HG02973 (cell line): Measurements from ENCODE around the gene ROPN1.
A peak's percentile ranks its signal among the peaks of the same experiment; 100 is the strongest.
"Not testable (repeated sequence)": the region's sequence is repeated elsewhere in the genome, so short reads cannot be mapped to it uniquely, and the experiment has no call there.

ENCODE experiments used
- ATAC-seq: cut with Tn5 transposase; IDR thresholded peaks from one replicate; pipeline ENCODE4 v1.9.1; 2021; ENCODE audit warnings: moderate library complexity; ENCODE audit not compliant: unreplicated experiment

Gene ROPN1

DNA sequence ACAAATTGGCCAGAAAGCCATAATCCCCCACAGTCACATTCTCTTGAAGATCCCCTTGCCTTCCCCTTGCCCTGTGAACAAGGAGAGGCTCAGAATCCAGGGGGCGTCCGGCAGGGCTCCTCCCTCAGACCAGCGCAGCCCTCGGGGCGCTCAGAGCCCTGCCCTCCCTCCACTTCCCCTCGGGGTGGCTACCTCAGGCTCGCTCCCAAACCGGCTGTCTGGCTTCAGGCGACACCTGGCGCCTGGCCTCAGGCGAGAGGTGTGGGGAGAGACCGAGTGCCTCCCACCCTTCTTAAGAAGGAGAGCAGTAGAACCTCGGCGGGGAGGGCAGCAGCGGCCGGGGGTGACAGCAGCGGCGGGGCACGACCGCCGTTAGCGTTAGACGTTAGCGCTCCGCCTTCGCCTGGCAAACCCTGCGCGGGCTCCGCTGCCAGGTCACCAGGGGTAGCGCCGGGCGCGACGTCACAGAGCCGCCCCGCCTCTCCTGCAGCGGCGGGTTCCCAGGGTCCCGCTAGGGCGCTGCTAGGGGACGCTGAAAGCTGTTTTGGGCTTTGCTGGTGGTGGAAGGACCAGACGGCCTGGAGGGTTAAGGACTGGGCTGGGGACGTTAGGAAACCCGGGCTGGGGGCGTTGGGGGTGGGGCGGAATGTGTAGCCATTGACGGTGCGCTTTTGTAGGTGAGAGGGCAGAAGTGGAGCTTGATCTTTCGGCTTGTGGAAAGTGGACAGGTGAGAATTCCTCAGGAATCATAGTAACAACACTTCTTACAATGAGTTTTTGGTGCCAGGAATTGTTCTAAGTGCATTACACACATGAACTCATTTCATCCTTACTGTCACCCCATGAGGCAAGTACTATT, at the start of gene ROPN1:
ROPN1 (minus strand) TSS at position 395 of the 859 bp plus-strand sequence. CDS start 11,643 bp downstream, outside the sequence.
- not testable (repeated sequence) for ATAC-seq

DNA sequence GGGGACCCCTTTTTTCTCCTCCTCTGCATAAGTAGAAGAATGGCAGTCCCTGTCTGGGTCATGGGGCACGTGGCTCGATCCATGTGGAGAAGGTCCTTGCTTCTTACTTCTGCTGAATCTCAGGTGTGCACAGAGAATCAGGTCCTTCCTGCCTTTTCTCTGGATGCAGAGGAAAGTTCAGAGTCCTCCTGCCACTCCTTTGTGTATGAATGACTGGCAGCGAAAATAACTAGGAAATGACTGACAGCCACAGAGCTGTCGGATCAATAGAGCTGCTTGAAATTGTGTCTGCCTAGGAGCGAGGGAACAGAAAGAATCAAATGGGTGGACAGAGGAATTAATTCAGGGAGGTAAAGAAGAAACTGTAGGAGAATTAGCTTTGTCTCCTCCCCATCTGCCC, 49.6 kb upstream of the ROPN1 start:
- ATAC-seq = no peak

DNA sequence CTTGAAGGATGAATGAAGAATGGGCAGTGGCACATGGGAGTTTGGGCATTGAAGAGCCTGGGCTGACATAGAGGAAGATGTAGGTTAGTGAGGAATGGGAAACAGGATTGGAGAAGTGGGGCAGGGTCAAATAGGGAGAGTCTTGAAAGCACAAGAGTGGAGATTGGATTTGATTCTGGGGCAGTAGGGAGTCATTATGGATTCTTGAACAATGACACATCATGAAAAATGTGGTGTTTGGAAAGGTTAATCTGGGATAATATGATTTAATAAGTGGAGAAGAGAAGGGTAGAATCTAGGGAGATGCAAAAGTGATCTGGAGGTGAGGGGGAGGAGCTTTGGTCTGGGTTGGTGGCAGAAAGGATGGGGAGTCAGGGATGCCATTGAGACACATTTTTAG, 45.4 kb upstream of the ROPN1 start:
- ATAC-seq = no peak

DNA sequence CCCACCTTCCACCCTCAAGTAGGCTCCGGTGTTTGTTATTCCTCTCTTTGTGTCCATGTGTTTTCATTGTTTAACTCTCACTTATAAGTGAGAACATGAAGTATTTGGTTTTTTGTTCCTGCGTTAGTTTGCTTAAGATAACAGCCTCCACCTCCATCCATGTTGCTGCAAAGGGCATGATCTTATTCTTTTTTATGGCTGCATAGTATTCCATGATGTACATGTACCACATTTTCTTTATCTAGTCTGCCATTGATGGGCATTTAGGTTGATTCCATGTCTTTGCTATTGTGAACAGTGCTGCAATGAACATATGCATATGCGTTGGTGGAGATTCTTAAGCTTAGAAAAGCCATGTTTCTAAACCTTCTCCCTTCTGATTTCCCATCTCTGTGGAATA, 44.3 kb upstream of the ROPN1 start:
- not testable (repeated sequence) for ATAC-seq

DNA sequence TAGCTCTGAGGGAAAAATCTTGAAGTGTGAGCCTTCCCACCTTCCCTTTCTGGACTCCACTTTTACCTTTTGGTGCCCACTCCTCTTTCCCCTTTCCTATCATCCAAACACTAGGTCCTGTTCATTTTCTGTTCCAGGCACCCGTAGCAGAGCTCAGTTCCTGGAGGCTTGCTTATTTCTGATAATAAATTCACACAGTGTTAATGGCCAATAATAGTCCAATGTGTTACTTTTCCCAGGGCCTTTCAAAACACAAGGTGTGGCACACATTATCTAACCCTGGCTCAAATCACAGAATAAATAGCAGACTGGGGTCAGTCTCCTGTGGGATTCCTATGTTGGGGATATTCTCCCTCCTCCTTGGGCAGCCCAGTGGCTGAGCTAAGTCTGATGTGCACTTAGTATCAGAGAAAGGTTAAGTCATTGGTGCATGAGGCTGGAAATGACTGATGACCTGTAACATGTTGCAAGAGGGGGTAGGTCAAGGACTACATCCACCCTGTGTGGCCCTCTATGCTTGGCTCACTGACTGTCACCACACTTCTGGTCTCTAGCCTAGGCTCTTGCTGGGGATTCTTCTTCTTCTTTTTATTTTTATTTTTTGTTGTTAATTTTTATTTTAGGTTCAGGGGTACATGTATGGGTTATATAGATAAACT, 43.7 kb upstream of the ROPN1 start:
- ATAC-seq = no peak

DNA sequence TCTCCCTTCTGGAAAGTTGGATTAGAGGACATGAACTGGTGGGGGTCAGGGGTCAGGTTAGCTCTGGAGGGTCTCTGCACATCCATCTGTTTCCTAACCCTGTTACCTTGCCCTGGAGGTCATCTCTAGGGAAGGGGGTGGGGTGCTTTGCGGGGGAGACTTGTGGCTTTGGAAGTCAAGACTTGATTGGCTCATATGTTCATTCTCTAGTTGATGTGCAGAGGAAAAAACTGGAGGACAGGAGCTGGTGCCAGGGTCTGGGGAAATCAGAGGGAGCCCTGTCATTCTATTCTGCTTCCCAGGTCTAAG, 42.9 kb upstream of the ROPN1 start:
- ATAC-seq = no peak

DNA sequence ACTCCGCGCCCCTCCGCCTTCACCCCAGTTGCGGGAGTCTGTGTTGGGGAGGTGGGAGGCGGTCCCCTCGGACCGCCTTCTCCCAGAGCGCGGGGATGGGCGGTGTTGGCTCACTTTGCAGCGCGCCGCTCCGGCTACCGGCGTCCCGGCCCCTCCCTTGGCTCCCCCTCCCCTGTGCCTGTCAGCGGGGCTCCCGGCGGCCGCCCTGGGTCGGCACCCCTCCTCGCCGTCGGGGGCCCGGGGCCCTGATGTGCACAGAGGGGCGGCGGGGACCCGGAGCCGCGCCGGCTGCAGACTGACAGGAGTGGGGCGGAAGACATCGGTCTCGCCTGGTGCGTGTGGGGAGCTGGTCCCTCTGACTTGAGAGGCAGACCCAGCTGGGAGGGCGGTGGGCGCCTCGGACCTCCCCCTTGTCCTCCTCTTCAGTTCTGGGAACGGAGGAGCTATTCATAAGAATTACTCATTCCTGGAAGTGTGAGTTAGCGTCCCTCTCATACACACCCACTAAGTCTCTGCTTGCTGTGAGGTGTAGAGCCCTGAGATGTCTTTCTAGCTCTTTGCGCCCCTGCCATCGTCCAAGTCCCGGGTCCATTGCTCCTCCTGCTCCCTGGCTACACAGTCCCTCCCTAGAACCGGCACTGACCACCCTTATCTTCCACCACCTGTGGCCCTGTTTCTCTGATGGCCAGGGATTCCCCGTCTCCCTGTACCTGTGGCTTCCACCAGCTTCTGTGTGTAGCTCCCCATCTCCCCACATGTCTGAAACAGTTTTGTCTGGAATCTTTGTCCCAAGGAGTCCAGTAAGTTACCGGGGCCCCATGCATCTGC, 42.3 kb upstream of the ROPN1 start:
- ATAC-seq = no peak

DNA sequence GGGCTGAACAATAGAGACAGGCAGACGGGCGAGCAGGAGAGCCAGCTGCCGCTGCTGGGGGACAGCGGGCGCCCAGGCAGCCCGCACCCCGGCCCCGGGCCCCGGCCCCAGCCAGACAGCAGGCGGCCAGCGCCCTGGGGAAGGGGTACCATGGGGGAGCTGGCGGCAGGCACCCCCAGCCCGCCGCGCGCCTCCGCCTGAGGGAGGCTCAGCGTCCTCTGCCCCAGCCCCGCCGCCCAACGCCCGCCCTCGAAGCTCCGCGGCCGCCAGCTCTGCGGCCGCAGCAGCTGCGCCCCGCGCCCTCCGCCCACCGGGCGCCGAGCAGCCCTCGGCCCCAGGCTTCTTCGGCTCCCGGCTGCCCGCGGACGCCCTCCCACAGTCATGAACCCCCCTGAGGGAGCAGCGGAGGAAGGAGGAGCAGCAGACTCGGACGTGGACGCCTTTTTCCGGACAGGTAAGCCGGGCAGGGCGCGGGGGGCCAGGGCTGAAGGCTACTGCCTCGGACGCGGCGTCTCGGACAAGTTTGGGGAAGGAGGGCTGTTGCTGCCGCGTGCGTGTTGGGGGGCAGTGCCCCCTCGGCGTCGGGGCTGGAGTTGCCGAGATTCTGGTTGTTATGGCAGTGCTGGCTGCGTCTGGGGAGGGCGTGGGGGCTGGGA, 41.6 kb upstream of the ROPN1 start, which contains the start of gene KALRN:
KALRN (plus strand) TSS at position 10 of the 656 bp plus-strand sequence.
- peak; percentile 19 for ATAC-seq

DNA sequence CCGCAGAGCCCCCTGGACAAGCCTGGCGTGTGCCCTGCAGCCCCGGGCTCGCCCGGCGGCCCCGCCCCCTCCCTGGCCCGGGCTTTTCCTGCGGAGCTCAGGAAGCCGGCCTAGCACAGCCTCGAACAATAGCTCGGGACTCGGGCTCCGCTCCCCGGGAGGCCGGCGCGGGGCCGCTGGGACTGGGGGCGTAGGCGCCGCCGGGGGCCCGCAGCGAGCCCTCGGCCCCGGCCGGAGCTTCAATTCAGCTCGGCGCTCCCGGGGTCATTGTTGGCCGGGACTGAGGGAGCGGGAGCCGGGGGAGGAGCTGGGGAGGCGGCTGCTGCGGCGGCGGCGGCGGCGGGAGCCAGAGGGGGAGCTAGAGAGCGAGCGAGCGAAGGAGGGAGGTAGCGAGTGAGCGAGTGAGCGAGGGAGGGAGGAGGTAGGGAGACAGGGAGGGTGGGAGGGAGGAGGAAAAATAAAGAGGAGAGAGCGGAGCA, 41.0 kb upstream of the ROPN1 start:
- peak; percentile 81 for ATAC-seq

DNA sequence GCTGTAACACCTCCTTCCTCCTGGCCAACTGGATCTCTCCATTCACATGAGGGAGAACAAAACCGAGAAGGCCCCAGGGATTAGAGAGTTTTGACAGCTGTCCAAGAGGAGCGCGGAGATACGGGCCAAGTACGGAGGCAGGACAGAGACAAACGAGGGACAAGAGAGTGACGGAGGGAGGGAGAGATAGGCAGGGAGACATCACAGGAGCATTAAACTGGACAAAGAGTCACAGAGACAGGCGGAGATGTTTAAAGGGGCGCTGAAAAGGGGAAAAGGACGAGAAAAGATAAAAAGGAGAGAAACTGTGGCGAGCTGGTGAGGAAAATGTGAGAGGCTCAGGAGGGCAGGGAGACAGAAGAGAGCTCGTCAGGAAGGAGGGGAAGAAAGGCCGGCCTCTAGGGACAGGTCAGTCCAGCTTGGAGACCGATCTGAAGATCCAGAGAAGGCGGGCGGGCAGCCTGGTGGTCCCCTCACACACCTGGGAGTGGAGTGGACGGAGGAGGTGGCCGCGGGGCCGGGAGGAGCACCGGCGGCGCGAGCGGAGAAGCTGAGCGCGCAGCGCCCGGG, 40.5 kb upstream of the ROPN1 start:
- no peak for ATAC-seq

DNA sequence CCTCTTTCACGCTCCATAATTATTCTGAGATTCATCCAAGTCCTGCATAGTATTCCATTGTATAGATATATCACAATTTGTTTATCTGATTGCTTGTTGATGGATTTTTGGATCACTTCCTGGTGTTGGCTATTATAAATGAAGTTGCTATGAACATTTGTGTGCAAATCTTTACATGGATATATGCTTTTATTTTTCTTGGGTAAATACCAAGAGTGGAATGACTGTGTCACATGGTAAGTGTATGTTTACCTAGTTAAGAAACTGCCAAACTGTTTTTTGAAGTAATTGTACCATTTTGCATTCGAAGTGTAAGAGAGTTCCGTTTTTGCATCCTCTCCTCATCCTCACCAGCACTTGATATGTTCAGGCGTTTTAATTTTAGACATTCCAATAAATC, 34.6 kb upstream of the ROPN1 start:
- ATAC-seq = no peak

DNA sequence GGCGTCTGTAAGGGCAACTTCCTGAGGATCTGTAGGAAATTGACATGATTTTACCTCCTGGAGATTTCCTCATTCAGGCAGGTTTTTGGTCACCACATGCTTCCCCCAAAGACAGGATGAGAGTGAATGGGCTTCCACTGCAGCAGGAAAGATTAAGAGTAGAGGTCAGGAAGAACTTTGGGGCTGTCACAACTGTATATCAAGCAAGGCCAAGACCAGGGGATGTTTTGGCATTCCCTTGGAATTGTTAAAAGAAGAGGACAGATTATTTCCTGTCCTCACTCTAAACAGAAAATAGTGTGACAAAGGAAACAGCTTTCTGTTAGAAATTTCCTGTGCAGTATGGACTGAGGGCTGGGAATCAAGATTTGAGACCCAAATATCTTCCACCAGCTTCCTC, 31.6 kb upstream of the ROPN1 start:
- ATAC-seq = not testable (repeated sequence)

DNA sequence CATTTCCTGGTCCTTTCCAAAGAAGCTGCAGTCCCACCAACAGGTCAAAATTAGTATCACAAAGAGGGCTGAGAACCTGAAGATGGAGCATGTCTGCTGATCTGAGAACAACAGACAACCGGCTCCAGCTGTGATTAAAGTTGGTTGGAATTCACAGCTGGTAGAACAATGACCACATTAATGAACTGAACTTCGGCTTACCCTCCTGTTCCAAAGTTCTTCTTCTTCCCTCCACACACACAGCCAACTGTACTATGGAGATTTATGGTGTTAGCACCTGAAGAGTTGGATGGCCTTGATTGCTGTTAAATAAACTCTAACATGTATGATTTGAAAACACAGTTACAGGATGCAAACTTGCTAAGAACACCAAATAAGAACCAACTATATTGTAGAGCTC, 27.4 kb upstream of the ROPN1 start:
- no peak for ATAC-seq

DNA sequence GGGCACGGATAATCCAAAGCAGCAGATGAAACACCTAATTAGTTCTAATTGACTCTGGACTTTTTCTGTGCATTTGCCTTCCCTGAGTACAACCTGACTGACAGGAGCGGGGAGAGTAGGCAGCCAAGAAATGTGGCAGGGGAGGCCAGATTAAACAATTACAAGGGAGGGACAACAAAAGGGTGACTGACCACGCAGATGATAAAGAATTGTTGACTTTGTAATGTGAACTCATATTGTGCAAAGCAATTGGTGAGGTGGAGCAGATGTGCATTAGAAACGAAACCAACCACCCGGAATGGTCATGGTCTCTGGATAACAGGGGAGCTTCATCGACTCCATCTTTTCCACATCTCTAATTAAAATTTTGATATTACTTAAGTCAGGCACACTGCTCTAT, 25.6 kb upstream of the ROPN1 start:
- not testable (repeated sequence) for ATAC-seq

DNA sequence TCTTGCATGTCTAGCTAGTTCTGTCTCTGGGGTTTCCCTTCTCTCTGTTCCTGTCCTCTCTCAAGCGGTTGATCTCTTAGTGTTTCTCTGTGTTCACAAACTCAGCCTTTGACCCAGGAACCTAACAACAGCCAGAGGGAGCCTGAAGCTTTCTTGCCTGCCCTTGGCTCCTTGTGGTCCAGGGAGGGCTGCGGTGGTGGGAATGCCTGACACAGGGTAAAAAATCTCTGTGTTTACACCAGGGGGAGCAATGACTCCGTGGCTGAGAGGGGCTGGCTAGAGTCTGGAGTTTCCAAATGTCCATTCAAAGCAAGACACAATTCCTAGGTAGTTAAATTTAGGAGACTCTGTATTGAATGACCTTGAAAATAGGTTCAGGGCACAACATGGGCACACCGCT, 24.6 kb upstream of the ROPN1 start:
- not testable (repeated sequence) for ATAC-seq

DNA sequence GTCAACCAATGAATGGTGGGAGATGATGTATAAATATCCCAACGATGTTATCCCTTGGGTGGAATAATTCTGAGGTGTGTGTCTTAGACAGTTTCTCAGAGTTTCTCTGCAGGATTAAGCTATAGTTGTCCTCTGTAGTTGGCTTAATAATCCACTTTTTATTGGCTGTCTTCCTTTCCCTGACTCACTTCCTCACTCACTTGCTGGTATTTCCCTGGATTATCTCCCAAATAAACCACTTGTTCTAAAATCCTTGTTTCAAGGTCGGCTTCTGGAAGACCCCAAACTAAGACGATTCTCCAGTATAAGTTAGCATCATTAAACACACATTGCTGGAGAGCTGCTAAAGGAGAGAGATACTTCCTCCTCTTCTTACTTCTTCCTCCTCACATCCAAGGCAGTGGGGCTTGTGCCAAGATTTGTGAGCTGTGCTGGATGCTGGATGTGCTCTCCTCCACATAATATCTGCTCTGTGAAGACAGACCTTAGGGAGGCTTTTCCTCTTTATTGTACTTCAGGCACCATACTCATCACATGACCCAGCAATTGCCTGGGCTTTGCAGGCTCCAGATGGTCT, 22.5 kb upstream of the ROPN1 start:
- ATAC-seq = no peak

DNA sequence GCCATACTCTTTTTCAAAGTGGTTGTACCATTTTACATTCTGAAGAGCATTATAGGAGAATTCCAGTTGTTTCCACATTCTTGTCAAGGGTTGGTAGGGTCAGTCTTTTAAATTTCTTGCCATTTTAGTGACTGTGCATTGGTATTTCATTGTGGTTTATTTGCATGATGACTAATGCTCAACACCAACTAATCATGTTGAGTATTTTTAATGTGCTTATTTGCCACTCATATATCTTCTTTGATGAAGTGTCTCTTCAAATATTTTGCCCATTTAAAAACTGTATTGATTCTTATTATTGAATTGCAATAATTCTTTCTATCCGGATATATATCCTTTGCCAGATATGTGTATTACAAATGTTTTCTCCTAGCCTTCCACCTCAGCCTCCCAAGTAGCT, 16.4 kb upstream of the ROPN1 start:
- not testable (repeated sequence) for ATAC-seq

DNA sequence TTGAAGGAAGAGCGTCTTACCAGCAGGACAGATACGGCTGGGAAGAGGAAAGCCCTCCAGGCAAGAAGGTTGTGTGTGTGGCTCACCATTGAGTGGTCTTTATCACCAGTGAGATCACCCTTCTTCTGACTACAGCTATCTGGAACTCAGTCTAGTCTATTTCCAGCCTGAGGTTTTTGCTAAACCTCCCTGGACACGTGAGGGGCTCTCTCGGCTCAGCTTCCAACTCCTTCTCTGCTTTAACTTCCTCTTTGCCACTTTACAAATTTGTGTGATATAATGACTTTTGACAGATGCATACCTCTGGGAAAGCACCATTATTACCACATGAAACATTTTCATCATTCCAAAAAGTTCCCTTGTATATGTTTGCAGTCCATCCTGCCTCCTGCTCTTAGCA, 15.3 kb upstream of the ROPN1 start:
- ATAC-seq = no peak

DNA sequence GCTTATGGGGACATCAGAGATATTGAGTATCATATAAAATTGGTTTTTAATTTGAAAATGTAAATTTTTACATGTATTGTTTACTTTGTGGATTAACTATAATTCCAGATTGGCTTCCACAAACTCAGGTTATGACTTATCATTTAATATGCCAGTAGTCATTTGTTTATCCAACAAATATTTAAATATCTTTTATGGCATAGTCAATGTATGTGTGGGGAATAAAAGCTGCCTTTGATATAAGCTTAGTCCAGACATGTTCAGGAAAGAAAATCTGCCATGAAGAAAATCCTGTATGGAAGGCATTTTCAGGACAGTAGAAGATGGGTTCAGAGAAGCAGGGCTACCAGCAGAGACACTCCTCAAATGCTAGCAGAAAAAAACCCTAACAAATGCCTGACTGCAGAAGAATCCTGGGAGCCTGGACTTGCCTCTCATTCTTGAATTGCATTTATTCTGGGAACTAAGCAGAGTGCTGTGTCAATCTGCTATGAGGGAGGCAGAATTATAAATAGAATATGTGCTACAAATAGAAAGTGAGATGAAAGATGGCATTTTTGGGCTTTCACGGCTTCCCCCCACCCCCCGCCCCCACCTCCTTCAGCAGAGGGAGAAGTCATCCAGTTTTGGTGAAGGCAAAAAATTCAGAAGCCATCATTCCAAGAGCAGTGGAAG, 10.6 kb upstream of the ROPN1 start:
- ATAC-seq = not testable (repeated sequence)

DNA sequence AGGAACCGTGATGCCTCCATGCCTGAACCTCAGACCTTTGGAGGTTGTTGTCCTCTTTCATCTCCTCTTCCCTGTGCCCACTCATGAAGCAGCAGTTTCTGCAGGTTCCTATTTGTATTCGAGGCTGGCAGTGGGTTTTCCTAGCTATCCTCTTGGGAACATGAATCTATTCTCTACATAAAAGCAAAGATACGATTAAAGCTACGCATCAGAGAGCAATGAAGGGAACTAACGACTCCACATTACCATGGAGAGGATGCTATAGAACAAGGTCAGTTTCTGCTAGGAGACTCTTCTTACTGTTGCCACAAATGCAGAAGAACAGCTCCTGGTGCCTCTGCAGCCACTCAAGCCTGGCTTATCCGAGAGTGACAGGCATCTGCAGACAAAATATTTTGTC, 9.4 kb upstream of the ROPN1 start:
- ATAC-seq = not testable (repeated sequence)
